Mesendoderm (in vitro differentiated cells): Measurements from ENCODE around the gene CREB5.

ENCODE experiments used
- DNase-seq: peaks from one replicate; pipeline ENCODE4 v3.0.0; 2013
- H2AK5ac ChIP-seq: 2 replicates; pipeline ENCODE4 v1.6.1; 2013; ENCODE audit warnings: low read length, inconsistent platforms
- H2BK120ac ChIP-seq: 2 replicates; pipeline ENCODE4 v1.6.1; 2013; ENCODE audit warnings: low read depth, mild to moderate bottlenecking, low read length, moderate library complexity, mixed read lengths
- H2BK15ac ChIP-seq: replicated peaks from 2 replicates; pipeline ENCODE4 v1.6.1; 2013; ENCODE audit warnings: low read depth, mild to moderate bottlenecking, moderate library complexity
- H2BK5ac ChIP-seq: 2 replicates; pipeline ENCODE4 v1.6.1; 2013; ENCODE audit warnings: low read length, inconsistent platforms
- H3K18ac ChIP-seq: 2 replicates; pipeline ENCODE4 v1.6.1; 2013; ENCODE audit warnings: mild to moderate bottlenecking, low read length, mixed read lengths
- H3K23ac ChIP-seq: one replicate; pipeline ENCODE4 v1.6.1; 2013; ENCODE audit warnings: low read length
- H3K27ac ChIP-seq: 2 replicates; pipeline ENCODE4 v1.5.1; 2013; ENCODE audit warnings: low read depth, mild to moderate bottlenecking, inconsistent platforms, low read length, moderate library complexity
- H3K27me3 ChIP-seq: 2 replicates; pipeline ENCODE4 v1.6.1; 2013; ENCODE audit warnings: low read length, control low read depth, mild to moderate bottlenecking, inconsistent platforms; ENCODE audit not compliant: insufficient read depth, poor library complexity
- H3K36me3 ChIP-seq: 2 replicates; pipeline ENCODE4 v1.6.1; 2013; ENCODE audit warnings: low read length, inconsistent platforms; ENCODE audit not compliant: control insufficient read depth, insufficient read depth
- H3K4ac ChIP-seq: one replicate; pipeline ENCODE4 v1.6.1; 2013; ENCODE audit warnings: low read depth, mild to moderate bottlenecking, low read length, moderate library complexity
- H3K4me1 ChIP-seq: 2 replicates; pipeline ENCODE4 v1.6.1; 2013; ENCODE audit warnings: low read depth, low read length, inconsistent platforms; ENCODE audit not compliant: control insufficient read depth
- H3K4me2 ChIP-seq: 2 replicates; pipeline ENCODE4 v1.6.1; 2013; ENCODE audit warnings: low read length
- H3K4me3 ChIP-seq: 2 replicates; pipeline ENCODE4 v1.5.1; 2013; ENCODE audit warnings: mild to moderate bottlenecking, low read length
- H3K56ac ChIP-seq: one replicate; pipeline ENCODE4 v1.6.1; 2013; ENCODE audit warnings: low read length
- H3K79me1 ChIP-seq: 2 replicates; pipeline ENCODE4 v1.6.1; 2013; ENCODE audit warnings: low read length, inconsistent platforms
- H3K79me2 ChIP-seq: 2 replicates; pipeline ENCODE4 v1.6.1; 2013; ENCODE audit warnings: mild to moderate bottlenecking, low read length; ENCODE audit not compliant: control insufficient read depth, insufficient read depth
- H3K9ac ChIP-seq: 2 replicates; pipeline ENCODE4 v1.6.1; 2013; ENCODE audit warnings: low read length, inconsistent platforms
- H4K5ac ChIP-seq: one replicate; pipeline ENCODE4 v1.6.1; 2013; ENCODE audit warnings: low read length
- H4K8ac ChIP-seq: one replicate; pipeline ENCODE4 v1.6.1; 2013; ENCODE audit warnings: low read depth, mild to moderate bottlenecking, control low read depth, low read length, moderate library complexity
- WGBS: extraction: QIAGEN DNeasy Blood & Tissue Kit; methylation state at CpG from one replicate; pipeline ENCODE4 v1.1.7; 2013; ENCODE audit warnings: low lambda C conversion rate, missing lambda C conversion rate; ENCODE audit not compliant: insufficient coverage; ENCODE audit errors: extremely low coverage; 5-methylcytosine and 5-hydroxymethylcytosine counted together

The CREB5 gene

GRCh38 chr7:28483908-28484605, 71.7 kb downstream of the CREB5 start:
- Histone ChIP-seq H3K4me1 (peaks cover 2% of the 10 kb centered on the region), H2BK5ac (no peak overlapping the region), H2AK5ac (no peak overlapping the region), H2BK120ac (no peak overlapping the region), H3K36me3 (no peaks in the 10 kb centered on the region), H3K79me1 (no peaks in the 10 kb centered on the region), H3K18ac (no peak overlapping the region), H3K4me2 (no peak overlapping the region), H3K27me3 (no peaks in the 10 kb centered on the region), H2BK15ac (no peak overlapping the region), H4K8ac (no peak overlapping the region), H4K5ac (no peak overlapping the region), H3K56ac (no peak overlapping the region), H3K9ac (no peak overlapping the region), H3K79me2 (no peaks in the 10 kb centered on the region), H3K27ac (no peak overlapping the region), H3K4ac (no peak overlapping the region), H3K23ac (no peak overlapping the region), H3K4me3 (no peak overlapping the region)
- no CpG with 5 or more reads among the region's 2 CpGs for WGBS
- DNase-seq: no peak

- H4K5ac ChIP-seq: no peak overlapping the region
- no CpG with 5 or more reads among the region's 4 CpGs for WGBS
- H3K4me1 ChIP-seq: peaks cover 2% of the 10 kb centered on the region
Observed at GRCh38 chr7:28484606-28484935, 72.3 kb downstream of the CREB5 start.

GRCh38 chr7:28487487-28487886, 75.2 kb downstream of the CREB5 start:
- Histone ChIP-seq H2BK15ac (no peak overlapping the region), H4K5ac (no peak overlapping the region), H3K9ac (no peak overlapping the region), H2BK5ac (no peak overlapping the region), H3K4me1 (peaks cover 2% of the 10 kb centered on the region), H3K4me3 (no peak overlapping the region), H3K36me3 (no peaks in the 10 kb centered on the region), H3K4ac (no peak overlapping the region), H3K23ac (no peak overlapping the region), H3K79me1 (no peaks in the 10 kb centered on the region), H3K18ac (no peak overlapping the region), H3K56ac (no peak overlapping the region), H3K4me2 (no peak overlapping the region), H2BK120ac (no peak overlapping the region), H3K79me2 (no peaks in the 10 kb centered on the region), H2AK5ac (no peak overlapping the region), H3K27ac (no peak overlapping the region), H3K27me3 (no peaks in the 10 kb centered on the region), H4K8ac (no peak overlapping the region)
- DNase-seq: no peak
- WGBS: no CpG with 5 or more reads among the region's 4 CpGs

More at GRCh38 chr7:28484606-28484935, 72.3 kb downstream of the CREB5 start:
- Histone ChIP-seq H2AK5ac (no peak overlapping the region), H3K27ac (no peak overlapping the region), H3K79me1 (no peaks in the 10 kb centered on the region), H3K4me2 (no peak overlapping the region), H2BK120ac (no peak overlapping the region), H3K18ac (no peak overlapping the region), H3K23ac (no peak overlapping the region), H2BK5ac (no peak overlapping the region), H3K4me3 (no peak overlapping the region), H3K79me2 (no peaks in the 10 kb centered on the region), H3K27me3 (no peaks in the 10 kb centered on the region), H3K36me3 (no peaks in the 10 kb centered on the region), H3K4ac (no peak overlapping the region), H3K56ac (no peak overlapping the region), H4K8ac (no peak overlapping the region), H3K9ac (no peak overlapping the region), H2BK15ac (no peak overlapping the region)
- no peak for DNase-seq

- no peak overlapping the region for H3K4ac ChIP-seq
- no peaks in the 10 kb centered on the region for H3K27me3 ChIP-seq
- no peak overlapping the region for H2BK5ac ChIP-seq
- H4K8ac ChIP-seq: no peak overlapping the region
- no CpG with 5 or more reads among the region's 9 CpGs for WGBS
- H3K36me3 ChIP-seq: no peaks in the 10 kb centered on the region
- H3K23ac ChIP-seq: no peak overlapping the region
- no peak overlapping the region for H3K27ac ChIP-seq
- no peak overlapping the region for H2BK15ac ChIP-seq
- H4K5ac ChIP-seq: no peak overlapping the region
- H3K9ac ChIP-seq: no peak overlapping the region
- H3K4me3 ChIP-seq: no peak overlapping the region
- H3K18ac ChIP-seq: no peak overlapping the region
- no peak overlapping the region for H2AK5ac ChIP-seq
- DNase-seq: no peak
- H3K79me1 ChIP-seq: no peaks in the 10 kb centered on the region
- H3K79me2 ChIP-seq: no peaks in the 10 kb centered on the region
- H2BK120ac ChIP-seq: no peak overlapping the region
- no peak overlapping the region for H3K4me2 ChIP-seq
- no peaks in the 10 kb centered on the region for H3K4me1 ChIP-seq
- no peak overlapping the region for H3K56ac ChIP-seq
Observed at GRCh38 chr7:28488061-28488791, 75.9 kb downstream of the CREB5 start.

GRCh38 chr7:28490831-28491230, 78.5 kb downstream of the CREB5 start:
- no peak overlapping the region for H2AK5ac ChIP-seq
- no peaks in the 10 kb centered on the region for H3K36me3 ChIP-seq
- no peak for DNase-seq
- H3K23ac ChIP-seq: no peak overlapping the region
- H2BK120ac ChIP-seq: no peak overlapping the region
- no peak overlapping the region for H3K4me2 ChIP-seq
- H3K4me1 ChIP-seq: no peaks in the 10 kb centered on the region
- H3K27me3 ChIP-seq: no peaks in the 10 kb centered on the region
- no peak overlapping the region for H2BK5ac ChIP-seq
- H3K79me1 ChIP-seq: no peaks in the 10 kb centered on the region
- H3K4ac ChIP-seq: no peak overlapping the region
- no peak overlapping the region for H2BK15ac ChIP-seq
- H3K18ac ChIP-seq: no peak overlapping the region
- no CpG with 5 or more reads among the region's 11 CpGs for WGBS
- H3K56ac ChIP-seq: no peak overlapping the region
- no peak overlapping the region for H4K8ac ChIP-seq
- no peak overlapping the region for H3K9ac ChIP-seq
- no peak overlapping the region for H3K27ac ChIP-seq
- H4K5ac ChIP-seq: no peak overlapping the region
- no peak overlapping the region for H3K4me3 ChIP-seq
- H3K79me2 ChIP-seq: no peaks in the 10 kb centered on the region

GRCh38 chr7:28493477-28493876, 81.2 kb downstream of the CREB5 start:
- no peaks in the 10 kb centered on the region for H3K79me2 ChIP-seq
- no peak overlapping the region for H3K27ac ChIP-seq
- no peak overlapping the region for H2BK15ac ChIP-seq
- no peak overlapping the region for H4K5ac ChIP-seq
- no peak overlapping the region for H2AK5ac ChIP-seq
- no peak overlapping the region for H3K4ac ChIP-seq
- H3K18ac ChIP-seq: no peak overlapping the region
- H3K79me1 ChIP-seq: no peaks in the 10 kb centered on the region
- H3K4me1 ChIP-seq: no peaks in the 10 kb centered on the region
- no peak overlapping the region for H3K23ac ChIP-seq
- no peak overlapping the region for H3K4me3 ChIP-seq
- H4K8ac ChIP-seq: no peak overlapping the region
- H3K27me3 ChIP-seq: no peaks in the 10 kb centered on the region
- H3K56ac ChIP-seq: no peak overlapping the region
- no peak overlapping the region for H2BK120ac ChIP-seq
- no peaks in the 10 kb centered on the region for H3K36me3 ChIP-seq
- H3K4me2 ChIP-seq: no peak overlapping the region
- no peak overlapping the region for H3K9ac ChIP-seq
- DNase-seq: no peak
- H2BK5ac ChIP-seq: no peak overlapping the region
